ENCODE results near the gene CLTA. TPM values are rescaled to one million over a fixed set of nuclear protein-coding genes. Genes with fewer than 3 reads are reported as not detected.
"Not testable (repeated sequence)": the region's sequence is repeated elsewhere in the genome, so short reads cannot be mapped to it uniquely, and the experiment has no call there.

Gene CLTA
- total RNA-seq, 1 experiment from 2014 or later, result 146 TPM

DNA sequence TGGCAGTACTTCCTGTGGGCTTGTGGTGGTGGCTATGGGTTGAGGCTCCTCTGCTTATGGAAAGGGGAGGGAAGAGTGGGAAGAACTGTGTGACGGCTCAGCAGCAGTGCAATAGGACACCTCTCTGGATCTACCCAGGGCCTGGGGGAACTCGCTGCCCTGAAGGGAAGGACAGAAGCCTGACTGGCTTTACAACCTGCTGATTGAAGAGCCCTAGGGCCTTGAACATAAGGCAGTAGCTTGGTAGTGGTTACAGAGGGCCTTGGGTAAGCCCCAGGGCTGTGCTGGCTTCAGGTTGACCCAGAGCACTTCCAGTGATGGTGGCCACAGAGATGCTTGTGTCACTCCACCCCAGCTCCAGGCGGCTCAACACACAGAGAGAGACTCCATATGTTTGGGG lies 16.0 kb upstream of the CLTA start:
- POLR2A ChIA-PET (ENCODE audit: unreplicated experiment), result no interaction called here
- intact Hi-C loops (cut with micrococcal nuclease; ENCODE audit: unreplicated experiment), result no loop called here

DNA sequence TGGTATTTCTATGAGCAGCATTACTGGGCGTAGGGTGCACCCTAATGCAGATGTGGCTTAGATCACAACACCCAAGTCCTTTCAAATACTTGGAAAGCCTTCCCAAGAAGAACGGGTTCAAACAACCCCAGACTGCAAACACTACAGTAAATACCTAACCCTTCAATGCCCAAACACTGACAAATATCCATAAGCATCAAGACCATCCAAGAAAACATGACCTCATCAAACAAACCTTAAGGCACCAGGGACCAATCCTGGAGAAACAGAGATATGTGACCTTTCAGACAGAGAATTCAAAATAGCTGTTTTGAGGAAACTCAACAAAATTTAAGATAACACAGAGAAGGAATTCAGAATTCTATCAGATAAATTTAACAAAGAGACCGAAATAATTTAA lies 15.5 kb upstream of the CLTA start:
- H3K4me2 ChIP-seq; H2AFZ ChIP-seq; H3K9me3 ChIP-seq (ENCODE audit: insufficient read depth, low read depth); H3K36me3 ChIP-seq (ENCODE audit: low read depth); H4K20me1 ChIP-seq (ENCODE audit: insufficient read depth); H3K27me3 ChIP-seq (ENCODE audit: insufficient read depth, low read depth); H3K4me1 ChIP-seq (replicated peaks; ENCODE audit: insufficient read depth); H3F3A ChIP-seq (ENCODE audit: insufficient read depth, low read depth); BruUV-seq (replicated peaks); H3K4me3 ChIP-seq; H3K27ac ChIP-seq; CTCF ChIA-PET; intact Hi-C loops (cut with micrococcal nuclease; ENCODE audit: unreplicated experiment); H3K9me2 ChIP-seq (ENCODE audit: insufficient read depth); DNase-seq; POLR2A ChIA-PET (ENCODE audit: unreplicated experiment); H3K79me2 ChIP-seq (ENCODE audit: low read depth): not testable (repeated sequence)

More for the DNA sequence above, 16.0 kb upstream of the CLTA start:
- Histone ChIP-seq H3K36me3 (ENCODE audit: low read depth) (no peaks in the 10 kb centered on the region), H2AFZ (no peak overlapping the region), H3K4me3 (no peak overlapping the region), H3K79me2 (ENCODE audit: low read depth) (no peaks in the 10 kb centered on the region), H3K9me3 (ENCODE audit: insufficient read depth, low read depth) (no peaks in the 10 kb centered on the region), H4K20me1 (ENCODE audit: insufficient read depth) (no peaks in the 10 kb centered on the region), H3K4me1 (replicated peaks; ENCODE audit: insufficient read depth) (no peaks in the 10 kb centered on the region), H3K27me3 (ENCODE audit: insufficient read depth, low read depth) (no peaks in the 10 kb centered on the region), H3K4me2 (no peak overlapping the region), H3K27ac (no peak overlapping the region), H3F3A (ENCODE audit: insufficient read depth, low read depth) (no peaks in the 10 kb centered on the region), H3K9me2 (ENCODE audit: insufficient read depth) (no peaks in the 10 kb centered on the region)
- BruUV-seq (replicated peaks), result no TSS peak
- DNase-seq, result no peak
- no peak for TF ChIP-seq EZH2 (IDR thresholded peaks at IDR 0.05; ENCODE audit: low read depth)
- TF ChIP-seq, protein P1, sequence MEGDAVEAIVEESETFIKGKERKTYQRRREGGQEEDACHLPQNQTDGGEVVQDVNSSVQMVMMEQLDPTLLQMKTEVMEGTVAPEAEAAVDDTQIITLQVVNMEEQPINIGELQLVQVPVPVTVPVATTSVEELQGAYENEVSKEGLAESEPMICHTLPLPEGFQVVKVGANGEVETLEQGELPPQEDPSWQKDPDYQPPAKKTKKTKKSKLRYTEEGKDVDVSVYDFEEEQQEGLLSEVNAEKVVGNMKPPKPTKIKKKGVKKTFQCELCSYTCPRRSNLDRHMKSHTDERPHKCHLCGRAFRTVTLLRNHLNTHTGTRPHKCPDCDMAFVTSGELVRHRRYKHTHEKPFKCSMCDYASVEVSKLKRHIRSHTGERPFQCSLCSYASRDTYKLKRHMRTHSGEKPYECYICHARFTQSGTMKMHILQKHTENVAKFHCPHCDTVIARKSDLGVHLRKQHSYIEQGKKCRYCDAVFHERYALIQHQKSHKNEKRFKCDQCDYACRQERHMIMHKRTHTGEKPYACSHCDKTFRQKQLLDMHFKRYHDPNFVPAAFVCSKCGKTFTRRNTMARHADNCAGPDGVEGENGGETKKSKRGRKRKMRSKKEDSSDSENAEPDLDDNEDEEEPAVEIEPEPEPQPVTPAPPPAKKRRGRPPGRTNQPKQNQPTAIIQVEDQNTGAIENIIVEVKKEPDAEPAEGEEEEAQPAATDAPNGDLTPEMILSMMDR (conservative IDR thresholded peaks at IDR 0.05), result no peak
- CTCF ChIA-PET, result no interaction called here

DNA sequence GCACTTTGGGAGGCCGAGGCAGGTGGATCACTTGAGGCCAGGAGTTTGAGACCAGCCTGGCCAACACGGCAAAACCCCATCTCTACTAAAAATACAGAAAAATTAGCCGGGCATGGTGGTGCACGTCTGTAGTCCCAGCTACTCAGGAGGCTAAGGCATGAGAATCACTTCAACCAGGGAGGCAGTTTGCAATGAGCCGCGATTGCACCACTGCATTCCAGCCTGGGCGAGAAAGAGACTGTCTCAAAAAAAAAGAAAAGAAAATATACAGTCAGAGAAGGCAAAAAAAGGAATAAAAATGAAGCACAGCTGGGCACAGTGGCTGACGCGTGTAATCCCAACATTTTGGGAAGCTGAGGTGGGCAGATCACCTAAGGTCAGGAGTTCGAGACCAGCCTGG lies 14.2 kb upstream of the CLTA start:
- H3K4me2 ChIP-seq; H3K4me1 ChIP-seq (replicated peaks; ENCODE audit: insufficient read depth); H3K79me2 ChIP-seq (ENCODE audit: low read depth); BruUV-seq (replicated peaks); H3K27ac ChIP-seq; H3F3A ChIP-seq (ENCODE audit: insufficient read depth, low read depth); CTCF ChIA-PET; H2AFZ ChIP-seq; H3K9me2 ChIP-seq (ENCODE audit: insufficient read depth); intact Hi-C loops (cut with micrococcal nuclease; ENCODE audit: unreplicated experiment); H3K4me3 ChIP-seq; H4K20me1 ChIP-seq (ENCODE audit: insufficient read depth); H3K9me3 ChIP-seq (ENCODE audit: insufficient read depth, low read depth); H3K27me3 ChIP-seq (ENCODE audit: insufficient read depth, low read depth); H3K36me3 ChIP-seq (ENCODE audit: low read depth); POLR2A ChIA-PET (ENCODE audit: unreplicated experiment); DNase-seq: not testable (repeated sequence)

DNA sequence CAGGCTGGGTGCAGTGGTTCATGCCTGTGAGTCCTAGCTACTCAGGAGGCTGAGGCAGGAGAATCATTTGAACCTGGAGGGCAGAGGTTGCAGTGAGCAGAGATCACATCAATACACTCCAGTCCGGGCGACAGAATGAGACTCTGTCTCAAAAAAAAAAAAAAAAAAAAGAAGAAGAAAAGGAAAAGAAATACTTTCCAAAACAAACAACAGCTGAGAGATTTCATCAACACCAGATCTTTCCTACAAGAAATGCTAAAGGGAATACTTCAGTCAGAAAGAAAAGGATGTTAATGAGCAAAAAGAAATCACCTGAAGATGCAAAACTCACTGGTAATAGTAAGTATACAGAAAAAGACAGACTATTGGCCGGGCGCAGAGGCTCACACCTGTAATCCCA lies 13.2 kb upstream of the CLTA start:
- ChIA-PET POLR2A (ENCODE audit: unreplicated experiment) (no interaction called here), CTCF (interaction anchor here (0.7 kb wide), 1 partner anchor 73 kb away, joined by 3 read pairs; no protein-coding TSS in a partner anchor)
- no peaks in the 10 kb centered on the region for H3K4me1 ChIP-seq (replicated peaks; ENCODE audit: insufficient read depth)
- DNase-seq, result no peak
- no peak overlapping the region for H3K4me3 ChIP-seq
- no peak overlapping the region for H2AFZ ChIP-seq
- no peaks in the 10 kb centered on the region for H3K9me2 ChIP-seq (ENCODE audit: insufficient read depth)
- no peaks in the 10 kb centered on the region for H3K9me3 ChIP-seq (ENCODE audit: insufficient read depth, low read depth)
- no TSS peak for BruUV-seq (replicated peaks)
- TF ChIP-seq EZH2 (IDR thresholded peaks at IDR 0.05; ENCODE audit: low read depth), result no peak
- TF ChIP-seq, protein P1 (conservative IDR thresholded peaks at IDR 0.05), result no peak
- no peaks in the 10 kb centered on the region for H4K20me1 ChIP-seq (ENCODE audit: insufficient read depth)
- no peaks in the 10 kb centered on the region for H3K79me2 ChIP-seq (ENCODE audit: low read depth)
- no peaks in the 10 kb centered on the region for H3F3A ChIP-seq (ENCODE audit: insufficient read depth, low read depth)
- H3K36me3 ChIP-seq (ENCODE audit: low read depth), result no peaks in the 10 kb centered on the region
- H3K27me3 ChIP-seq (ENCODE audit: insufficient read depth, low read depth), result no peaks in the 10 kb centered on the region
- no peak overlapping the region for H3K27ac ChIP-seq
- intact Hi-C loops (cut with micrococcal nuclease; ENCODE audit: unreplicated experiment), result no loop called here
- no peak overlapping the region for H3K4me2 ChIP-seq

DNA sequence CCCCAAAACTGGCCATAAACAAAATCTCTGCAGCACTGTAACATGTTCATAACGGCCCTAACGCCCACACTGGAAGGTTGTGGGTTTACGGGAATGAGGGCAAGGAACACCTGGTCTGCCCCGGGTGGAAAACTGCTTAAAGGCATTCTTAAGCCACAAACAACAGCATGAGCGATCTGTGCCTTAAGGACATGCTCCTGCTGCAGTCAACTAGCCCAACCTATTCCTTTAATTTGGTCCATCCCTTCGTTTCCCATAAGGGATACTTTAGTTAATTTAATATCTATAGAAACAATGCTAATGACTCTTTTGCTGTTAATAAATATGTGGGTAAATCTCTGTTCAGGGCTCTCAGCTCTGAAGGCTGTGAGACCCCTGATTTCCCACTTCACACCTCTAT lies 10.5 kb upstream of the CLTA start:
- H2AFZ ChIP-seq; H4K20me1 ChIP-seq (ENCODE audit: insufficient read depth); H3K9me3 ChIP-seq (ENCODE audit: insufficient read depth, low read depth); H3F3A ChIP-seq (ENCODE audit: insufficient read depth, low read depth); POLR2A ChIA-PET (ENCODE audit: unreplicated experiment); CTCF ChIA-PET; H3K4me2 ChIP-seq; intact Hi-C loops (cut with micrococcal nuclease; ENCODE audit: unreplicated experiment); H3K36me3 ChIP-seq (ENCODE audit: low read depth); H3K9me2 ChIP-seq (ENCODE audit: insufficient read depth); H3K4me1 ChIP-seq (replicated peaks; ENCODE audit: insufficient read depth); H3K27me3 ChIP-seq (ENCODE audit: insufficient read depth, low read depth); DNase-seq; BruUV-seq (replicated peaks); H3K79me2 ChIP-seq (ENCODE audit: low read depth); H3K4me3 ChIP-seq; H3K27ac ChIP-seq: not testable (repeated sequence)

Measured in PC-9 (cell line).